ENCODE results near the gene HSPA12B.

The HSPA12B gene

GRCh38 chr20:3767110-3767426 is 34.6 kb downstream of the HSPA12B start:
- no peak for DNase-seq (ENCODE audit: low read depth in 2 of 2)

- peak; percentile 92 to 96 for DNase-seq (ENCODE audit: low read depth in 2 of 2)
Measured at GRCh38 chr20:3767427-3768341, 35.2 kb downstream of the HSPA12B start, which contains the start of gene ADISSP. Gene ADISSP, minus strand, starts transcription at chr20:3767753. Its CDS starts 7,653 bp downstream, at chr20:3760100.

- DNase-seq (ENCODE audit: low read depth in 2 of 2) = peak; percentile 62 to 72
Measured at GRCh38 chr20:3768342-3769130, 36.1 kb downstream of the HSPA12B start.

- DNase-seq (ENCODE audit: low read depth in 2 of 2) = no peak
Measured at GRCh38 chr20:3771552-3772058, 39.1 kb downstream of the HSPA12B start.

- DNase-seq (ENCODE audit: low read depth in 2 of 2) = no peak
Measured at GRCh38 chr20:3775457-3776108, 43.1 kb downstream of the HSPA12B start.

- DNase-seq (ENCODE audit: low read depth in 2 of 2) = no peak
Measured at GRCh38 chr20:3777381-3777715, 44.9 kb downstream of the HSPA12B start.

GRCh38 chr20:3777716-3778629 is 45.5 kb downstream of the HSPA12B start:
- DNase-seq (ENCODE audit: low read depth in 2 of 2) = no peak

- no peak for DNase-seq (ENCODE audit: low read depth in 2 of 2)
Measured at GRCh38 chr20:3778976-3779375, 46.5 kb downstream of the HSPA12B start.

- no peak for DNase-seq (ENCODE audit: low read depth in 2 of 2)
Measured at GRCh38 chr20:3781153-3781910, 48.8 kb downstream of the HSPA12B start, which contains the start of gene SPEF1. Gene SPEF1, minus strand, starts transcription at chr20:3781448. Its CDS starts 161 bp downstream, at chr20:3781287.

- DNase-seq (ENCODE audit: low read depth in 2 of 2) = no peak
Measured at GRCh38 chr20:3782597-3782996, 50.1 kb downstream of the HSPA12B start.

- no peak for DNase-seq (ENCODE audit: low read depth in 2 of 2)
Measured at GRCh38 chr20:3783068-3783489, 50.6 kb downstream of the HSPA12B start.

GRCh38 chr20:3783511-3784195 is 51.2 kb downstream of the HSPA12B start:
- DNase-seq (ENCODE audit: low read depth in 2 of 2) = no peak

- DNase-seq (ENCODE audit: low read depth in 2 of 2) = no peak
Measured at GRCh38 chr20:3784216-3784853, 51.9 kb downstream of the HSPA12B start.

- no peak for DNase-seq (ENCODE audit: low read depth in 2 of 2)
Measured at GRCh38 chr20:3784863-3785239, 52.4 kb downstream of the HSPA12B start.

- DNase-seq (ENCODE audit: low read depth in 2 of 2) = no peak
Measured at GRCh38 chr20:3785240-3786125, 53.0 kb downstream of the HSPA12B start.

GRCh38 chr20:3786126-3786484 is 53.6 kb downstream of the HSPA12B start:
- DNase-seq (ENCODE audit: low read depth in 2 of 2) = no peak

- DNase-seq (ENCODE audit: low read depth in 2 of 2) = peak; percentile 87 to 89
Measured at GRCh38 chr20:3786665-3787323, 54.3 kb downstream of the HSPA12B start, which contains the start of gene CENPB. Gene CENPB, minus strand, starts transcription at chr20:3786740. Its CDS starts 257 bp downstream, at chr20:3786483.

All from activated CD4-positive, alpha-beta T cell treated with anti-CD3 and anti-CD28 coated beads for 24 hours (primary cell).